Measurements from ENCODE around the gene C2CD5. TPM values are rescaled to one million over a fixed set of nuclear protein-coding genes. Genes with fewer than 3 reads are reported as not detected.

The C2CD5 gene
- total RNA-seq, 1 donor from 2014 or later: 41.8 TPM

DNA sequence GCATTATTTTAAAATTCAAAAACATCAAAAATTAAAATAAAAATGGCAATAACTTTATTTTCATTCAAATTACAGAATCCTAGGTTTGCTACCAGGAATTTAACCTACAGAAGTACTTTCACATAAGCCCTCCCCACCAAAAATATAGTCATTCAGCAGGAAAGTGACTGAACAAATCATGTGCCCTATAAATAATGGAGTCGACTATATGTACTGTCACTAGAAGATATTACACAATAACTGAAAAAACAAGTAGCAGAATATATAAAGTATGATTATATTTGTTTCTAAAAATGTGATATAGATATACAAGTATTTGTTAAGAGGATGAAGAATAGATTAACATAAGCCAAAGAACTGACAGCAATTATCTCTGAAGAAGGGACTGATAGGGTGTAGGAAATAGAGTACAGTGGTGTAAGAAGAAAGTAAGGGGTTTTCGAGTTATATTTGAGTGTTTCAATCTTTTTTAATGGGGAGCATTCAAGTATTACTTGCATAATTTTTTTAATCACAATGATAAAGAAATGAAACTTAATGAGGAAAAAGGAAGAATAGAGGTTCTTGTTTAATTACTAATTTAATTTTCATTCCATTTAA lies 7.9 kb downstream of the C2CD5 start:
- Histone ChIP-seq H3K4me1 (ENCODE audit: control insufficient read depth in 3 of 3, insufficient read depth in 3 of 3, low read length in 3 of 3) (peaks cover 0 to 3% (median 0%) of the 10 kb centered on the region in 3 donors), H3K27me3 (ENCODE audit: control insufficient read depth in 3 of 3, insufficient read depth in 3 of 3, low read length in 3 of 3) (no peaks in the 10 kb centered on the region), H3K4me3 (ENCODE audit: low read length in 3 of 3) (no peak overlapping the region), H3K9me3 (ENCODE audit: control insufficient read depth in 3 of 3, low read length in 3 of 3) (no peaks in the 10 kb centered on the region), H3K9ac (ENCODE audit: low read depth in 1 of 3, low read length in 3 of 3) (no peak overlapping the region), H3K27ac (ENCODE audit: low read depth, low read length) (no peak overlapping the region), H3K36me3 (ENCODE audit: control insufficient read depth in 3 of 3, insufficient read depth in 3 of 3, low read length in 3 of 3) (peaks cover 4 to 18% (median 11%) of the 10 kb centered on the region in 3 donors)

DNA sequence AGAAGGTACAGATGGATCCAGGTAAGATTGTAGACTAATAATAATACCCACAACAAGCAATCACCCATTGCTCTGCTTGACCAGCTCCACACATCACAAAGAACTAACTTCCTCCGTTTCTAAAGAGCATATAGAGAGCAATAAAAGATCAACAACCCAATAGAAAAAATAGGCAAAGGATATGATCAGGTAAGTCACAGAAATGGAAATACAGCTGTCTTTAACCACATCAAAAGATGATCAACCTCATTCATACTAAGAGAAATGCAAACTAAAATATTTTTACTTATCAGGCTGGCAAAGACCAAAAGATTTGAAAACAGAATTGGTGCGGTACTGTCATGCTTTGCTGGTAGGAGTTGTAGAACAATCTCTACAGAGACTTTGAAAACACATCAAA lies 8.9 kb downstream of the C2CD5 start:
- no peak overlapping the region for H3K27ac ChIP-seq (ENCODE audit: low read depth, low read length)
- no peaks in the 10 kb centered on the region for H3K27me3 ChIP-seq (ENCODE audit: control insufficient read depth in 3 of 3, insufficient read depth in 3 of 3, low read length in 3 of 3)
- H3K9ac ChIP-seq (ENCODE audit: low read depth in 1 of 3, low read length in 3 of 3): no peak overlapping the region
- no peak overlapping the region for H3K4me3 ChIP-seq (ENCODE audit: low read length in 3 of 3)
- H3K9me3 ChIP-seq (ENCODE audit: control insufficient read depth in 3 of 3, low read length in 3 of 3): no peaks in the 10 kb centered on the region
- H3K36me3 ChIP-seq (ENCODE audit: control insufficient read depth in 3 of 3, insufficient read depth in 3 of 3, low read length in 3 of 3): peaks cover 4 to 23% (median 11%) of the 10 kb centered on the region in 3 donors
- peaks cover 0 to 3% (median 0%) of the 10 kb centered on the region in 3 donors for H3K4me1 ChIP-seq (ENCODE audit: control insufficient read depth in 3 of 3, insufficient read depth in 3 of 3, low read length in 3 of 3)

DNA sequence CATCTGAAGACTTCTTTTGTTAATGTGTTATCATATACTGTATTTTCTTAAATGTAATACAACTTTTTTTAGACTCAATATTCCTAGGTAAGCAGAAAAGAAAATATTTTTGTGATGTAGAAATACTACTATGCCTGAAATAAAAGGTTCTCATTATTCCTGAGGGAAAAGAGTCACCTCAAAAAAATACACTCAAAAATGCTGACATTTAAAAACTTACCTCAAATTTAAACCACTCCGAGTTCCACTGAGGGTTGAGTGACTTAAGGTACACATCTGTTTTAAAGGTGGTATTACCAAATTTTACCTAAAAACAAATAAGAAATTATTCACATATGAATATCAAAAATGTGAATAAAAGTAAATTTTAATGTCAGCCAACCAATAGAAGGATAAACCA lies 9.3 kb downstream of the C2CD5 start:
- no peak overlapping the region for H3K4me3 ChIP-seq (ENCODE audit: low read length in 3 of 3)
- H3K27ac ChIP-seq (ENCODE audit: low read depth, low read length): no peak overlapping the region
- H3K4me1 ChIP-seq (ENCODE audit: control insufficient read depth in 3 of 3, insufficient read depth in 3 of 3, low read length in 3 of 3): peaks cover 0 to 3% (median 0%) of the 10 kb centered on the region in 3 donors
- H3K9ac ChIP-seq (ENCODE audit: low read depth in 1 of 3, low read length in 3 of 3): no peak overlapping the region
- no peaks in the 10 kb centered on the region for H3K27me3 ChIP-seq (ENCODE audit: control insufficient read depth in 3 of 3, insufficient read depth in 3 of 3, low read length in 3 of 3)
- no peaks in the 10 kb centered on the region for H3K9me3 ChIP-seq (ENCODE audit: control insufficient read depth in 3 of 3, low read length in 3 of 3)
- H3K36me3 ChIP-seq (ENCODE audit: control insufficient read depth in 3 of 3, insufficient read depth in 3 of 3, low read length in 3 of 3): peaks cover 4 to 23% (median 11%) of the 10 kb centered on the region in 3 donors

DNA sequence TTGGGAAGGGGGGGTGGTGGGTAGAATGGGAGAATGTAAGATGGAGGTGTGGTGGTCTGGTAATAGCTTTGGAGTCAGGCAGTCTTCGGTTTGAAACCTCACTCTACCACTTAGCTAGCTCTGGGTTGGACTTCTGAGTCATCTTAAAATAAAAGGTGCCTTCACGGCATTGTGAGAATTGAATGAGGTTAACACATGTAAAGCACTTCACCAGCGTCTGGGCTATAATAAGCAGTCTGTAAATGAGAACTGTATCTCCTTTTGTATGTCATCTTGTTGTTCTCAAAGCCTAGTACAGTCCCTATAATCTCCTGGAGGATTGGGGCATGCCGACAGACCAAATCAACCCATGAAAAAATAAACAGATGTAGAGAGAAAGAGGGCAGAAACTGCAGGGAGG lies 11.2 kb downstream of the C2CD5 start:
- Histone ChIP-seq H3K9me3 (ENCODE audit: control insufficient read depth in 3 of 3, low read length in 3 of 3) (no peaks in the 10 kb centered on the region), H3K27me3 (ENCODE audit: control insufficient read depth in 3 of 3, insufficient read depth in 3 of 3, low read length in 3 of 3) (no peaks in the 10 kb centered on the region), H3K36me3 (ENCODE audit: control insufficient read depth in 3 of 3, insufficient read depth in 3 of 3, low read length in 3 of 3) (peaks cover 4 to 23% (median 11%) of the 10 kb centered on the region in 3 donors), H3K27ac (ENCODE audit: low read depth, low read length) (no peak overlapping the region), H3K9ac (ENCODE audit: low read depth in 1 of 3, low read length in 3 of 3) (no peak overlapping the region), H3K4me3 (ENCODE audit: low read length in 3 of 3) (no peak overlapping the region), H3K4me1 (ENCODE audit: control insufficient read depth in 3 of 3, insufficient read depth in 3 of 3, low read length in 3 of 3) (peaks cover 0 to 3% (median 0%) of the 10 kb centered on the region in 3 donors)

DNA sequence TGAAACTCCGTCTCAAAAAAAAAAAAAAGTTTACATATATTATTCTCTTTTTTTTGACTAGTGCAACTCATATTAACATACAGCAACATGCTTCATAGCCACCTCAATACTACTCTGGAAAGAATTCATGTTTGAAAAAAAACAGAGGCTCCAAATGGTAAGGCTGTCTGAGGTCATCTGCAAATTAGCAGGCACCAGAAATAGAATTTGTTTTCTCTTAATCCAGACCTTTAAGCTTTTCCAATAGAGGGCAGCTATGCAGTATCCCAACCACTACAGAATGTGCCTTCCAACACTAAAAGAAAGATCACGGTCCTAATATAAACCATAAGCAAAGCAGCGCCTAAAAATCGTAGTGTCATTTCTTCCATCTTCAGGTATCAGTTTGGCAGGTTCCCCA lies 12.0 kb downstream of the C2CD5 start:
- Histone ChIP-seq H3K9me3 (ENCODE audit: control insufficient read depth in 3 of 3, low read length in 3 of 3) (no peaks in the 10 kb centered on the region), H3K4me1 (ENCODE audit: control insufficient read depth in 3 of 3, insufficient read depth in 3 of 3, low read length in 3 of 3) (peaks cover 0 to 3% (median 0%) of the 10 kb centered on the region in 3 donors), H3K4me3 (ENCODE audit: low read length in 3 of 3) (no peak overlapping the region), H3K9ac (ENCODE audit: low read depth in 1 of 3, low read length in 3 of 3) (no peak overlapping the region), H3K36me3 (ENCODE audit: control insufficient read depth in 3 of 3, insufficient read depth in 3 of 3, low read length in 3 of 3) (peaks cover 4 to 23% (median 11%) of the 10 kb centered on the region in 3 donors), H3K27ac (ENCODE audit: low read depth, low read length) (no peak overlapping the region), H3K27me3 (ENCODE audit: control insufficient read depth in 3 of 3, insufficient read depth in 3 of 3, low read length in 3 of 3) (no peaks in the 10 kb centered on the region)

DNA sequence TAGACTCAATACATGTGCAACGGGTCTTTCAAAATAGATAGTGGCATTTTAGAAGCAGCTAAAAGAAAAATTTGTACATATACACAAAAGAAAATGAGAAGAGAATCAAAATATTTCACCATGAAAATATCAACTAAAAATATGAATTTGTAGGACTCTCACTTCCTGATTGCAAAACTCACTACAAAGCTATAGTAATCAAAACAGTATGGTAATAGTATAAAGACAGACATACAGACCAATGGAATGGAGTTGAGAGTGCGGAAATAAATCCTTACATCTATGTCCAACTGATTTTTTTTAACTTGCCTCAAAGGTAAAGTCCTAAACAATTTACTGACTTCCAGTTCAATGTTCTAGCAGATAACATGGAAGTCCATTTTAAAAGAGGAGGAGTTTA lies 13.1 kb downstream of the C2CD5 start:
- Histone ChIP-seq H3K9me3 (ENCODE audit: control insufficient read depth in 3 of 3, low read length in 3 of 3) (no peaks in the 10 kb centered on the region), H3K9ac (ENCODE audit: low read depth in 1 of 3, low read length in 3 of 3) (no peak overlapping the region), H3K36me3 (ENCODE audit: control insufficient read depth in 3 of 3, insufficient read depth in 3 of 3, low read length in 3 of 3) (peaks cover 4 to 23% (median 11%) of the 10 kb centered on the region in 3 donors), H3K4me1 (ENCODE audit: control insufficient read depth in 3 of 3, insufficient read depth in 3 of 3, low read length in 3 of 3) (peaks cover 0 to 3% (median 0%) of the 10 kb centered on the region in 3 donors), H3K27ac (ENCODE audit: low read depth, low read length) (no peak overlapping the region), H3K27me3 (ENCODE audit: control insufficient read depth in 3 of 3, insufficient read depth in 3 of 3, low read length in 3 of 3) (no peaks in the 10 kb centered on the region), H3K4me3 (ENCODE audit: low read length in 3 of 3) (no peak overlapping the region)

DNA sequence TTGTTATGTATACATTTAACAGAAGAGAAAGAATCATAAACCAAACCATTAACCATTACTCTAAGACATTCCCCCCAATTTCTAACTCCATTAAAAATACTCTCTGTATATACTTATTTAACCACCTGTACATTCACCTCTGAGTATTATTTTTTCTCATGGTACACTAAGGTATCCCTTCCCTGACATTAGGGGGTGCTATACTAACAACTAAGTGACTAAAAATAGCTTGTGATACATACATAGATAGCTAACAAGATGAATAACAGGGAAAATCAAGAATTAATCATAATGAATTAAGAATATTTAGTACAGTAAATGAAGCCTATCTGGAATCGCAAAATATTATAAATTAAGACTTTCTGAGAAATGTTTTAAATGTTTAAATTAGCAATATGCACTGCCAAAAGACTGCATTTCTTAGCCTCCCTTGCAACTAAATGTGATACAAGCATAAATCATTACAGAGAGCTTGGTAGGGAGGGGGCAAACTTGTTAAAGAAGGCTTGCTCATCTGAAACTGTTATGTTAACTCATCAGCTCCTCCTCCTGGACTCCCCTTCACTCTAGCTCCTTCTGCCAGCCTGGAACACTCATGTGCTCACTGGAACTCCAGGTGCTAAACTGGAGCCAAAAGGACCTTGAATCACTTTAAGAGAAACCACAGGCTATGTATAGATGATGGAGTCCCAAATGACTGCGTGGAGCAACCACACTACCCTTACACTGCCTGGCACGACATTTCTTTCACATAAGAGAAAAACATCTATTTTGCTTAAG lies 14.9 kb downstream of the C2CD5 start:
- Histone ChIP-seq H3K4me3 (ENCODE audit: low read length in 3 of 3) (no peak overlapping the region), H3K9ac (ENCODE audit: low read depth in 1 of 3, low read length in 3 of 3) (no peak overlapping the region), H3K4me1 (ENCODE audit: control insufficient read depth in 3 of 3, insufficient read depth in 3 of 3, low read length in 3 of 3) (peaks cover 0 to 3% (median 0%) of the 10 kb centered on the region in 3 donors), H3K9me3 (ENCODE audit: control insufficient read depth in 3 of 3, low read length in 3 of 3) (no peaks in the 10 kb centered on the region), H3K27me3 (ENCODE audit: control insufficient read depth in 3 of 3, insufficient read depth in 3 of 3, low read length in 3 of 3) (no peaks in the 10 kb centered on the region), H3K36me3 (ENCODE audit: control insufficient read depth in 3 of 3, insufficient read depth in 3 of 3, low read length in 3 of 3) (peaks cover 11 to 25% (median 11%) of the 10 kb centered on the region in 3 donors), H3K27ac (ENCODE audit: low read depth, low read length) (no peak overlapping the region)

DNA sequence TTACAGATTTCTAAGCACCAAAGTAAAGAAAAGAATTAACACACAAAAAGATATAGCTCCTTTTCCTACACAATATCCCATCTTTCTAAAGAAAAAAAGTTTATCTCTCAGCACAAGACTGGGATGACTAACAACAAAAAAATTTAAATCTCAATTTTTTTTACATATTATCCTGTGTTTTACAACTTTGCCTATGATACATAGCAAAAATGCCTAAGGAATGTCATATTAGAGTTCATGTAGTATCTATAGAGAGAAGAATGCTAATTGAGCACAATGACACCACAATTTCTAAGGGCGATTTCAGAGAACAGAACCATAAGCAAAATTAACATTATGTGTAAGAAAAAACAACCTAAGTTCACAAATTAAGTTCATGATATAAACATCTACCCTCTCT lies 16.3 kb downstream of the C2CD5 start:
- Histone ChIP-seq H3K4me1 (ENCODE audit: control insufficient read depth in 3 of 3, insufficient read depth in 3 of 3, low read length in 3 of 3) (peaks cover 0 to 3% (median 0%) of the 10 kb centered on the region in 3 donors), H3K27me3 (ENCODE audit: control insufficient read depth in 3 of 3, insufficient read depth in 3 of 3, low read length in 3 of 3) (no peaks in the 10 kb centered on the region), H3K36me3 (ENCODE audit: control insufficient read depth in 3 of 3, insufficient read depth in 3 of 3, low read length in 3 of 3) (peaks cover 10 to 25% (median 17%) of the 10 kb centered on the region in 3 donors), H3K9me3 (ENCODE audit: control insufficient read depth in 3 of 3, low read length in 3 of 3) (no peaks in the 10 kb centered on the region), H3K9ac (ENCODE audit: low read depth in 1 of 3, low read length in 3 of 3) (no peak overlapping the region), H3K27ac (ENCODE audit: low read depth, low read length) (no peak overlapping the region), H3K4me3 (ENCODE audit: low read length in 3 of 3) (no peak overlapping the region)

DNA sequence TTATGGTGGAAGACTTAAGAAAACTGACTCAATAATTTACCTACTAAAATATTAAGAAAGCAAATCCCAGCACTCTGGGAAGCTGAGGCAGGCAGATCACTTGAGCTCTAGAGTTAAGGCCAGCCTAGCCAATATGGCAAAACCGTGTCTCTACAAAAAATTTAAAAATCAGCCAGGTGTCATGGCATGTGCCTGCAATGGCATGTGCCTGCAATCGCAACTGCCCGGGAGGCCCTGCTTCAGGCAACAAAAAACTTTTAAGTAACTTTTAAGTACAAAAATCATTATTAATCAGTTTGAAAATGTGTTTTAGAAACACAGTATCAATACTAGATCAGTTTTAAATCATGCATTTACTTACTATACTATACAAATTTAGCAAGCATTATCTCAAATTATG lies 17.5 kb downstream of the C2CD5 start:
- no peak overlapping the region for H3K4me3 ChIP-seq (ENCODE audit: low read length in 3 of 3)
- H3K9ac ChIP-seq (ENCODE audit: low read depth in 1 of 3, low read length in 3 of 3): no peak overlapping the region
- H3K4me1 ChIP-seq (ENCODE audit: control insufficient read depth in 3 of 3, insufficient read depth in 3 of 3, low read length in 3 of 3): no peaks in the 10 kb centered on the region
- no peaks in the 10 kb centered on the region for H3K27me3 ChIP-seq (ENCODE audit: control insufficient read depth in 3 of 3, insufficient read depth in 3 of 3, low read length in 3 of 3)
- H3K36me3 ChIP-seq (ENCODE audit: control insufficient read depth in 3 of 3, insufficient read depth in 3 of 3, low read length in 3 of 3): peaks cover 8 to 31% (median 25%) of the 10 kb centered on the region in 3 donors
- H3K27ac ChIP-seq (ENCODE audit: low read depth, low read length): no peak overlapping the region
- no peaks in the 10 kb centered on the region for H3K9me3 ChIP-seq (ENCODE audit: control insufficient read depth in 3 of 3, low read length in 3 of 3)

DNA sequence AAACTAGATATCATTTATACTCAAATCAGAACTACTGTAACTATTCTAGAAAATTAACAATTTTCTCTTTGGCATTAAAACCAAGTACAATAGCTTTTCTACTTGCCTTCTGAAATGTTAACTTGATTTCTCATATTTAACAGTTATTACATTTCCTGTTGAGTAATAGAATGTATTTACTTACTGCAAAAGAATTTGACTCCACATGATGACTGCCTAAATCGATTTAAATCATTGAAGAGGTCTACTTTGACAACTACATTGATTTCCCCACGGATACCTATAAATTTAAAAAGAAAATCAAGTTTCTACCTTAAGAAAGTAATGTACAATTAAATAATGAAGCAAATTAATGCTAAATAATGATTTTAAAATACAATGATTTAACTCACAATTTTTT lies 18.9 kb downstream of the C2CD5 start:
- Histone ChIP-seq H3K27ac (ENCODE audit: low read depth, low read length) (no peak overlapping the region), H3K27me3 (ENCODE audit: control insufficient read depth in 3 of 3, insufficient read depth in 3 of 3, low read length in 3 of 3) (no peaks in the 10 kb centered on the region), H3K9me3 (ENCODE audit: control insufficient read depth in 3 of 3, low read length in 3 of 3) (no peaks in the 10 kb centered on the region), H3K4me3 (ENCODE audit: low read length in 3 of 3) (no peak overlapping the region), H3K9ac (ENCODE audit: low read depth in 1 of 3, low read length in 3 of 3) (no peak overlapping the region), H3K4me1 (ENCODE audit: control insufficient read depth in 3 of 3, insufficient read depth in 3 of 3, low read length in 3 of 3) (no peaks in the 10 kb centered on the region), H3K36me3 (ENCODE audit: control insufficient read depth in 3 of 3, insufficient read depth in 3 of 3, low read length in 3 of 3) (peaks cover 8 to 27% (median 25%) of the 10 kb centered on the region in 3 donors)

Measured in skeletal muscle tissue (tissue), 4 donors.